Right lung (tissue), 5 donors: ENCODE measurements around the gene CHCHD10. TPM values are rescaled to one million over a fixed set of nuclear protein-coding genes. Genes with fewer than 3 reads are reported as not detected.

ENCODE experiments used
- DNase-seq, 2 donors: peaks; one replicate each; pipeline ENCODE4 v3.0.0-alpha.2; 2013
- polyA plus RNA-seq, 5 donors: library from polyadenylated mRNA; unstranded; fragments of 120-200 nt; gene quantifications; one replicate each; pipeline versions ENCODE4 v1.2.1 to v1.2.3, GENCODE V29; 2013; ENCODE audit warnings: inconsistent platforms in 1 of 5, low replicate concordance in 1 of 5; ENCODE audit not compliant: insufficient read length in 5 of 5, insufficient read depth in 1 of 5

CHCHD10 gene
- polyA plus RNA-seq, 5 donors, result 18.4 to 38.4 (median 24.0) TPM

GRCh38 chr22:23774922-23775436, 7.2 kb upstream of the CHCHD10 start:
- DNase-seq, result no peak

GRCh38 chr22:23774114-23774921, 6.5 kb upstream of the CHCHD10 start:
- DNase-seq, result no peak

GRCh38 chr22:23773483-23774113, 5.8 kb upstream of the CHCHD10 start:
- no peak for DNase-seq

GRCh38 chr22:23772649-23773473, 5.1 kb upstream of the CHCHD10 start, which contains the start of gene MMP11:
Gene MMP11, plus strand, starts transcription at chr22:23772849. Its CDS starts 22 bp downstream, at chr22:23772871.
- no peak for DNase-seq

- no peak for DNase-seq
Observed at GRCh38 chr22:23772315-23772648, 4.5 kb upstream of the CHCHD10 start.

- no peak for DNase-seq
Observed at GRCh38 chr22:23769321-23769965, 1.7 kb upstream of the CHCHD10 start.

GRCh38 chr22:23767303-23767672, 484 bp downstream of the CHCHD10 start:
- no peak for DNase-seq

GRCh38 chr22:23764899-23765881, 2.6 kb downstream of the CHCHD10 start:
- no peak for DNase-seq

GRCh38 chr22:23763954-23764353, 3.8 kb downstream of the CHCHD10 start:
- DNase-seq, result no peak

- no peak for DNase-seq
Observed at GRCh38 chr22:23763579-23763945, 4.2 kb downstream of the CHCHD10 start.

GRCh38 chr22:23762842-23763578, 4.8 kb downstream of the CHCHD10 start, which contains the start of gene C22orf15:
Gene C22orf15, plus strand, starts transcription at chr22:23762990. Its CDS starts 317 bp downstream, at chr22:23763307.
- DNase-seq, result no peak

- DNase-seq, result no peak
Observed at GRCh38 chr22:23760056-23760455, 7.7 kb downstream of the CHCHD10 start.

GRCh38 chr22:23759566-23759965, 8.2 kb downstream of the CHCHD10 start:
- no peak for DNase-seq

- no peak for DNase-seq
Observed at GRCh38 chr22:23756891-23757290, 10.9 kb downstream of the CHCHD10 start.

- DNase-seq, result no peak
Observed at GRCh38 chr22:23755711-23756110, 12.1 kb downstream of the CHCHD10 start.

- no peak for DNase-seq
Observed at GRCh38 chr22:23754980-23755636, 12.7 kb downstream of the CHCHD10 start.

- no peak for DNase-seq
Observed at GRCh38 chr22:23754220-23754919, 13.4 kb downstream of the CHCHD10 start, which contains the start of gene VPREB3. Gene VPREB3, minus strand, starts transcription at chr22:23754425. Its CDS starts 62 bp downstream, at chr22:23754363.

- no peak for DNase-seq
Observed at GRCh38 chr22:23753385-23753784, 14.4 kb downstream of the CHCHD10 start.
